GM21423 (cell line): ENCODE measurements around the gene OR2AG2.

Source experiments
- ATAC-seq: cut with Tn5 transposase; IDR thresholded peaks from one replicate; pipeline ENCODE4 v1.9.1; 2021; ENCODE audit warnings: mild to moderate bottlenecking, moderate library complexity; ENCODE audit not compliant: unreplicated experiment

OR2AG2 gene

GRCh38 chr11:6742260-6742659 is 29.5 kb downstream of the OR2AG2 start:
- no peak for ATAC-seq

GRCh38 chr11:6738590-6738989 is 33.2 kb downstream of the OR2AG2 start:
- no peak for ATAC-seq

GRCh38 chr11:6737872-6738466 is 33.8 kb downstream of the OR2AG2 start:
- ATAC-seq, result peak; percentile 81

GRCh38 chr11:6736495-6737121 is 35.2 kb downstream of the OR2AG2 start:
- no peak for ATAC-seq

- no peak for ATAC-seq
Observed at GRCh38 chr11:6735306-6735705, 36.5 kb downstream of the OR2AG2 start.

GRCh38 chr11:6734616-6735015 is 37.2 kb downstream of the OR2AG2 start:
- ATAC-seq, result no peak

GRCh38 chr11:6733326-6734275 is 38.2 kb downstream of the OR2AG2 start:
- no peak for ATAC-seq

GRCh38 chr11:6727971-6728760 is 43.6 kb downstream of the OR2AG2 start:
- ATAC-seq, result no peak

- no peak for ATAC-seq
Observed at GRCh38 chr11:6725386-6725896, 46.3 kb downstream of the OR2AG2 start.

GRCh38 chr11:6724013-6724412 is 47.8 kb downstream of the OR2AG2 start:
- ATAC-seq, result no peak

GRCh38 chr11:6721343-6721742 is 50.4 kb downstream of the OR2AG2 start:
- no peak for ATAC-seq

GRCh38 chr11:6719576-6719975 is 52.2 kb downstream of the OR2AG2 start:
- ATAC-seq, result no peak

GRCh38 chr11:6717426-6717825 is 54.4 kb downstream of the OR2AG2 start:
- ATAC-seq, result no peak
